ENCODE data around the gene SH3BGR. TPM values are rescaled to one million over a fixed set of nuclear protein-coding genes. Genes with fewer than 3 reads are reported as not detected.

Gene SH3BGR
- 0.27 to 2.3 TPM (median 0.79 TPM) in 5 replicates for total RNA-seq (2022; extraction: Qiagen RNA extraction)

GRCh38 chr21:39451332-39452206, at the start of gene SH3BGR:
Gene SH3BGR (plus strand): TSS chr21:39451970. CDS start chr21:39452097, 127 bp downstream.

GRCh38 chr21:39445321-39446269, 6.2 kb upstream of the SH3BGR start, which contains the start of gene LCA5L:
Gene LCA5L (minus strand): TSS chr21:39445778. CDS start chr21:39428493, 17,285 bp downstream.

Other genes with a start within 250 kb of the SH3BGR start
- 6.6 to 10.5 TPM (median 9.7 TPM) in 5 replicates for gene BRWD1, start 138.3 kb upstream of the SH3BGR start, total RNA-seq (2022; extraction: Qiagen RNA extraction)
- 159 to 177 TPM (median 163 TPM) in 5 replicates for gene HMGN1, start 102.9 kb upstream of the SH3BGR start, total RNA-seq (2022; extraction: Qiagen RNA extraction)
- gene LCA5L, start 6.2 kb upstream of the SH3BGR start, total RNA-seq (2022; extraction: Qiagen RNA extraction), result 1.3 to 1.8 TPM (median 1.6 TPM) in 5 replicates
- 0.13 to 0.20 TPM (median 0.13 TPM) in 5 replicates for gene B3GALT5, start 161.0 kb downstream of the SH3BGR start, total RNA-seq (2022; extraction: Qiagen RNA extraction)

All from A549 treated with Hydrocortisone at 1 μM for 4 hours (cell line).